Body of pancreas (tissue), 4 donors: ENCODE data around the gene GDPD4. TPM values are rescaled to one million over a fixed set of nuclear protein-coding genes. Genes with fewer than 3 reads are reported as not detected.
A peak's percentile ranks its signal among the peaks of the same experiment; 100 is the strongest.
"Not testable (repeated sequence)": the region's sequence is repeated elsewhere in the genome, so short reads cannot be mapped to it uniquely, and the experiment has no call there.

Experiments
- ATAC-seq: fragments of 150-250 bp; one replicate; pipeline ENCODE4 v1.9.1; 2016
- DNase-seq, 4 donors: peaks; one replicate each; pipeline ENCODE4 v3.0.0-alpha.2; 2019
- H3K27ac ChIP-seq, 4 donors: fragments of 200-600 bp; sonication (generic); 1 replicate in 3 of 4; 2 replicates in 1 of 4; pipeline versions ENCODE4 v1.5.1 to v1.6.1; 2016 to 2019; ENCODE audit warnings: mild to moderate bottlenecking in 1 of 4, mixed read lengths in 1 of 4, moderate library complexity in 1 of 4
- H3K27me3 ChIP-seq, 2 donors: fragments of 200-600 bp; sonication (generic); one replicate each; pipeline ENCODE4 v1.6.0; 2016; ENCODE audit warnings: mild to moderate bottlenecking in 1 of 2
- H3K36me3 ChIP-seq, 2 donors: fragments of 200-600 bp; sonication (generic); replicated peaks in 1 of 2; 2 replicates each; pipeline ENCODE4 v1.5.1; 2016; ENCODE audit warnings: low read depth in 2 of 2; ENCODE audit not compliant: insufficient read depth in 1 of 2
- H3K4me1 ChIP-seq: fragments of 200-600 bp; sonication (generic); one replicate; pipeline ENCODE4 v1.6.0; 2016
- H3K4me3 ChIP-seq, 2 donors: fragments of 200-600 bp; sonication (generic); 1 replicate in 1 of 2; 2 replicates in 1 of 2; pipeline ENCODE4 v1.5.1; 2016 to 2019
- H3K9me3 ChIP-seq, 3 donors: fragments of 200-600 bp; sonication (generic); 1 replicate in 2 of 3; 2 replicates in 1 of 3; pipeline ENCODE4 v1.5.1; 2016
- POLR2A ChIP-seq, 3 donors: fragments of 450-650 bp; IDR thresholded peaks; one replicate each; pipeline ENCODE4 v1.6.1; 2016; ENCODE audit warnings: antibody characterized with exemption in 3 of 3, mild to moderate bottlenecking in 2 of 3
- WGBS, 2 donors: methylation state at CpG; one replicate each; pipeline ENCODE4 v1.1.5; 2017; 5-methylcytosine and 5-hydroxymethylcytosine counted together
- intact Hi-C: fragments of 100-400 bp; cut with DNase I; formaldehyde crosslinking; loops from one replicate; pipeline ENCODE4 v1.15.1; 2023
- total RNA-seq, 2 donors: library from RNA; depleted of rRNA; stranded (reverse); fragments of >200 nt; gene quantifications; one replicate each; pipeline ENCODE4 v1.1.0, GENCODE V29; 2016
- TF ChIP-seq, protein P1 (sequence below), 7 experiments: fragments of 450-650 bp in 4 of 7; fragments of 200-600 bp in 3 of 7; sonication (generic) in 3 of 7; IDR thresholded peaks; one replicate each; pipeline ENCODE4 v1.5.1; 2016 to 2019; ENCODE audit warnings: antibody characterized with exemption in 7 of 7

The GDPD4 gene
- total RNA-seq, 2 donors from 2014 or later, result not detected

DNA sequence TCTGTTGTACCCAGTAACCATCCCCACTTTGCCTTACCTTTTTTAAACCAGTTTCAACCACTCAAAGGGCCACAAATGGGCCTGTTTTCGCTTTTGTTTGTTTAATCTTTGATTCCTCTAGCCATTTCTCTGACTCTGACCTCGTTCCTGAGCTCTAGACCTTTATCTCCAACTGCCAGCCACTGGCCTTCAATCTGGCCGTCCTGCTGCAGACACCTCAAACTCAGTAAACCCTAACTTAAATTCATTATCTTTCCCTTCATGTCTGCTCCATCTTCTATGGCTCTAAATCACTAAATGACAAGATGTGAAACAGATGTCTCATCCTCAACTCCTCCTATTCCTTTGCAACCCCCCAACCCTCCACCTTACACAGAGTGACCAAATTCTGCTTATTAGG is 1.3 kb upstream of the GDPD4 start:
- DNase-seq (no peak), ATAC-seq (no peak)
- 39 to 40% methylated on average over 3 of the region's 3 CpGs for WGBS, 2 donors
- Histone ChIP-seq H3K9me3 (no peaks in the 10 kb centered on the region), H3K36me3 (no peaks in the 10 kb centered on the region), H3K27me3 (no peaks in the 10 kb centered on the region), H3K27ac (no peak overlapping the region), H3K4me1 (no peaks in the 10 kb centered on the region), H3K4me3 (no peak overlapping the region)
- intact Hi-C loops, result no loop called here
- TF ChIP-seq POLR2A (IDR thresholded peaks at IDR 0.05), result no peak
- TF ChIP-seq, protein P1, sequence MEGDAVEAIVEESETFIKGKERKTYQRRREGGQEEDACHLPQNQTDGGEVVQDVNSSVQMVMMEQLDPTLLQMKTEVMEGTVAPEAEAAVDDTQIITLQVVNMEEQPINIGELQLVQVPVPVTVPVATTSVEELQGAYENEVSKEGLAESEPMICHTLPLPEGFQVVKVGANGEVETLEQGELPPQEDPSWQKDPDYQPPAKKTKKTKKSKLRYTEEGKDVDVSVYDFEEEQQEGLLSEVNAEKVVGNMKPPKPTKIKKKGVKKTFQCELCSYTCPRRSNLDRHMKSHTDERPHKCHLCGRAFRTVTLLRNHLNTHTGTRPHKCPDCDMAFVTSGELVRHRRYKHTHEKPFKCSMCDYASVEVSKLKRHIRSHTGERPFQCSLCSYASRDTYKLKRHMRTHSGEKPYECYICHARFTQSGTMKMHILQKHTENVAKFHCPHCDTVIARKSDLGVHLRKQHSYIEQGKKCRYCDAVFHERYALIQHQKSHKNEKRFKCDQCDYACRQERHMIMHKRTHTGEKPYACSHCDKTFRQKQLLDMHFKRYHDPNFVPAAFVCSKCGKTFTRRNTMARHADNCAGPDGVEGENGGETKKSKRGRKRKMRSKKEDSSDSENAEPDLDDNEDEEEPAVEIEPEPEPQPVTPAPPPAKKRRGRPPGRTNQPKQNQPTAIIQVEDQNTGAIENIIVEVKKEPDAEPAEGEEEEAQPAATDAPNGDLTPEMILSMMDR (IDR thresholded peaks at IDR 0.05), result no peak

DNA sequence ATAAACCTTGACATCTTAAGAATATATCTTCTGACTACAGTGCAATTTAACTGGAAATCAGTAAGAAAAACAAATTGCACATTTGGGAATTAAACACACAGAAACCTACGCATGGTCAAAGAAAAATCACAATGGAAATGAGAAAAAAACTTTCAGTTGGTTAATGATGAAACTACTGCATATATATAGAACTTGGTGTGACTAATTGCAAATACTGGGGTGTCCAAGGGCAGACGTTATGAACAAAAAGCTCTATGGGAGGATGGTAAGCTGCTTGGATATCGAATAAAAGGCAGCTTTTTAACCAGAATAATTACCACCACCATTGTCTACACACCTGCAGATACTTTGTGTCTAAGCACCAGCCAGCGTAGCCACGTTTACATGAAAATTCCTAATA is 791 bp downstream of the GDPD4 start:
- Histone ChIP-seq H3K36me3 (no peaks in the 10 kb centered on the region), H3K27me3 (no peaks in the 10 kb centered on the region), H3K4me3 (no peak overlapping the region), H3K9me3 (no peaks in the 10 kb centered on the region), H3K4me1 (no peaks in the 10 kb centered on the region), H3K27ac (no peak overlapping the region)
- intact Hi-C loops, result no loop called here
- DNase-seq (no peak), ATAC-seq (no peak)
- 53 to 60% methylated on average over 5 of the region's 5 CpGs for WGBS, 2 donors
- no peak for TF ChIP-seq POLR2A (IDR thresholded peaks at IDR 0.05)
- TF ChIP-seq, protein P1 (IDR thresholded peaks at IDR 0.05), result no peak

DNA sequence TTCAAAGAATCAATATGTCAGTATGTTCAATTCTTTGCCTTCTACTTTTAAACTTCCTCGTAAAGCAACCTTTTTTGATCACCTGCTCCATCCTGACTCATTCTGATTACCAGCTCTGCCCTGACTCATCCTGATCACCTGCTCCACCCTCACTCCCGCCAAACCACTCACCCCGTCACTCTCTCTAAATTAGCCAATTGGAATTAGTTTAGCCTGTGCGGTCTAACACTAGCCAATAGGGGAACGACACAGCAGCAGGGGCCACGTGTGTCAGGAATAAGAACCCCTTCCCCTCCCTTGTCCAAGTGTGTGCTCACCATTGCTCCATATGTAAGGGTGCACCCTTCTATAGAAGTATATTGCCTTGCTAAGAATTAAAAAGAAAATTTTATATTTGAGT is 1.5 kb downstream of the GDPD4 start:
- peak in 2 of 4 donors; percentile 9 to 52 for DNase-seq
- H3K36me3 ChIP-seq, H3K4me1 ChIP-seq, H3K4me3 ChIP-seq, ATAC-seq, intact Hi-C loops, H3K9me3 ChIP-seq, H3K27me3 ChIP-seq: not testable (repeated sequence)
- H3K27ac ChIP-seq, result peak overlapping the region in 1 of 4 donors; percentile 25
- 81 to 90% methylated on average over 6 of the region's 6 CpGs for WGBS, 2 donors

DNA sequence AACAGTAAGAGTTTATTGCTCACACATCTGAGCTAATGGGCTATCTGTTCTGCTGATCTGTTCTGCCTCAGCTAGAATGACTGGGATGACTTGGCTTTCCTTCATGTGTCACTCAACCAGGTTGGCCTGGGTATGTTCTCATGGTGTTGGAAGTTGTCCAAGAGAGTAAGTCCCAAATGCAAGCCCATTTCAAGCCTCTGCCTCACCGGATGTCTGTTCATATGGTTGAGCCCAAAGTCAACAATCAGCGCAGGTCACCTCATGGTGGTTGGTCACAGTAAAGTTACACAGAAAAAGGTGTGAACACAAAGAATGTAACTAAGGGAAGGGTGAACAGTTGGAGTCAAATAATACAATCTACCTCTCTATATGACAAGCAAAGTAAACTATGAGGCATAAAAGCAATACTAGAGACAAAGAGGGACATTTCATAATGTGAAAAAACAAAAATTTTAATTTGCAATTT is 1.9 kb downstream of the GDPD4 start:
- no peaks in the 10 kb centered on the region for H3K4me1 ChIP-seq
- TF ChIP-seq, protein P1 (IDR thresholded peaks at IDR 0.05), result no peak
- TF ChIP-seq POLR2A (IDR thresholded peaks at IDR 0.05), result no peak
- no peaks in the 10 kb centered on the region for H3K27me3 ChIP-seq
- H3K9me3 ChIP-seq, result no peaks in the 10 kb centered on the region
- DNase-seq (peak in 2 of 4 donors; percentile 6 to 33), ATAC-seq (no peak)
- 33 to 79% methylated on average over 2 of the region's 2 CpGs for WGBS, 2 donors
- H3K27ac ChIP-seq, result peak overlapping the region in 1 of 4 donors; percentile 25
- H3K4me3 ChIP-seq, result no peak overlapping the region
- no peaks in the 10 kb centered on the region for H3K36me3 ChIP-seq
- intact Hi-C loops, result no loop called here

DNA sequence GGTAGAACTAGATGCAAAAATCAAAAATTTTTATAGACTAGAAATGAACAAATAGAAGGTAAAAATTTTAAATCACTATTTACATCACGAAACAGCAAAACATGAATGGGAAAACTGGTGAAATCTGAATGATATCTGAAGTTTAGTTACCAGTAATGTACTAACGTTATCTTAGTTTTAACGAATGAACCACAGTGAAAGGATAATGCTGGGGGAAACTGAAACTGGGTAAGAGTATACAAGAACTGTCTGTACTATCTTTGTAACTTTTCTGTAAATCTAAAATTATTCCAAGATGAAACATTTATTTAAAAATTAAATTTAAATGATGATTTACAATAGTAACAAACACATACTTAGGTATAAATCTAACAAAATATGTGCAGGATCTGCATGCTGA is 7.4 kb downstream of the GDPD4 start:
- ATAC-seq (no peak), DNase-seq (no peak)
- H3K9me3 ChIP-seq, result no peaks in the 10 kb centered on the region
- no peaks in the 10 kb centered on the region for H3K27me3 ChIP-seq
- intact Hi-C loops, result no loop called here
- 77 to 82% methylated on average over 3 of the region's 3 CpGs for WGBS, 2 donors
- no peak overlapping the region for H3K27ac ChIP-seq
- H3K4me1 ChIP-seq, result no peaks in the 10 kb centered on the region
- no peaks in the 10 kb centered on the region for H3K36me3 ChIP-seq
- TF ChIP-seq, protein P1 (IDR thresholded peaks at IDR 0.05), result no peak
- TF ChIP-seq POLR2A (IDR thresholded peaks at IDR 0.05), result no peak
- H3K4me3 ChIP-seq, result no peak overlapping the region
